Measurements from ENCODE around the gene SH3PXD2A. TPM values are rescaled to one million over a fixed set of nuclear protein-coding genes. Genes with fewer than 3 reads are reported as not detected.

The SH3PXD2A gene
- total RNA-seq, 2 donors from 2014 or later = 48.5 to 49.4 TPM

GRCh38 chr10:103696094-103696410 lies 159.3 kb downstream of the SH3PXD2A start:
- intact Hi-C loops (cut with DNase I, micrococcal nuclease) = no loop called here
- no peak for ATAC-seq

GRCh38 chr10:103695584-103696005 lies 159.8 kb downstream of the SH3PXD2A start:
- ATAC-seq = peak; percentile 85
- DNase-seq = peak; percentile 72 to 86
- intact Hi-C loops (cut with DNase I, micrococcal nuclease) = no loop called here

More at GRCh38 chr10:103696094-103696410, 159.3 kb downstream of the SH3PXD2A start:
- no peak for DNase-seq

GRCh38 chr10:103693812-103694205 lies 161.6 kb downstream of the SH3PXD2A start:
- ATAC-seq = no peak
- no peak for DNase-seq
- intact Hi-C loops (cut with DNase I, micrococcal nuclease) = no loop called here

- DNase-seq (peak in 1 of 2 donors; percentile 51), ATAC-seq (peak; percentile 12)
- intact Hi-C loops (cut with DNase I, micrococcal nuclease) = no loop called here
Observed at GRCh38 chr10:103692952-103693811, 162.2 kb downstream of the SH3PXD2A start.

- intact Hi-C loops (cut with DNase I, micrococcal nuclease) = no loop called here
- peak in 1 of 2 donors; percentile 48 for DNase-seq
- no peak for ATAC-seq
Observed at GRCh38 chr10:103692436-103692951, 162.9 kb downstream of the SH3PXD2A start.

GRCh38 chr10:103691723-103692435 lies 163.5 kb downstream of the SH3PXD2A start:
- DNase-seq (no peak), ATAC-seq (no peak)
- intact Hi-C loops (cut with DNase I, micrococcal nuclease) = no loop called here

- ATAC-seq (no peak), DNase-seq (no peak)
- intact Hi-C loops (cut with DNase I, micrococcal nuclease) = no loop called here
Observed at GRCh38 chr10:103691267-103691666, 164.1 kb downstream of the SH3PXD2A start.

- intact Hi-C loops (cut with DNase I, micrococcal nuclease) = no loop called here
- ATAC-seq (no peak), DNase-seq (no peak)
Observed at GRCh38 chr10:103690281-103690680, 165.1 kb downstream of the SH3PXD2A start.

GRCh38 chr10:103688491-103688890 lies 166.9 kb downstream of the SH3PXD2A start:
- DNase-seq (peak in 1 of 2 donors; percentile 51), ATAC-seq (peak; percentile 75)
- intact Hi-C loops (cut with DNase I, micrococcal nuclease) = loop anchor here (5.0 to 10.0 kb wide), 2 partner anchors 84 to 91 kb away; no protein-coding TSS in a partner anchor

- ATAC-seq = no peak
- intact Hi-C loops (cut with DNase I, micrococcal nuclease) = loop anchor here (5.0 to 10.0 kb wide), 2 partner anchors 83 to 90 kb away; no protein-coding TSS in a partner anchor
- DNase-seq = no peak
Observed at GRCh38 chr10:103687718-103688117, 167.7 kb downstream of the SH3PXD2A start.

GRCh38 chr10:103687172-103687571 lies 168.2 kb downstream of the SH3PXD2A start:
- intact Hi-C loops (cut with DNase I, micrococcal nuclease) = loop anchor here (5.0 to 10.0 kb wide), 2 partner anchors 82 to 90 kb away; no protein-coding TSS in a partner anchor
- DNase-seq (no peak), ATAC-seq (no peak)

- DNase-seq = peak; percentile 71 to 85
- peak; percentile 71 for ATAC-seq
- intact Hi-C loops (cut with DNase I, micrococcal nuclease) = loop anchor here (5.0 to 10.0 kb wide), 2 partner anchors 81 to 89 kb away; no protein-coding TSS in a partner anchor
Observed at GRCh38 chr10:103685880-103686669, 169.3 kb downstream of the SH3PXD2A start.

GRCh38 chr10:103683851-103684250 lies 171.5 kb downstream of the SH3PXD2A start:
- no peak for ATAC-seq
- intact Hi-C loops (cut with DNase I, micrococcal nuclease) = loop anchor here in 1 of 2 donors (10.0 kb wide), 1 partner anchor 79 kb away; no protein-coding TSS in a partner anchor
- DNase-seq = no peak

- intact Hi-C loops (cut with DNase I, micrococcal nuclease) = loop anchor here in 1 of 2 donors (10.0 kb wide), 1 partner anchor 78 kb away; no protein-coding TSS in a partner anchor
- ATAC-seq (no peak), DNase-seq (no peak)
Observed at GRCh38 chr10:103682631-103683030, 172.7 kb downstream of the SH3PXD2A start.

GRCh38 chr10:103681617-103682399 lies 173.6 kb downstream of the SH3PXD2A start:
- no peak for DNase-seq
- ATAC-seq = no peak
- intact Hi-C loops (cut with DNase I, micrococcal nuclease) = loop anchor here in 1 of 2 donors (10.0 kb wide), 1 partner anchor 77 kb away; no protein-coding TSS in a partner anchor

- intact Hi-C loops (cut with DNase I, micrococcal nuclease) = loop anchor here in 1 of 2 donors (10.0 kb wide), 1 partner anchor 76 kb away; no protein-coding TSS in a partner anchor
- DNase-seq = no peak
- no peak for ATAC-seq
Observed at GRCh38 chr10:103680869-103681236, 174.5 kb downstream of the SH3PXD2A start.

- ATAC-seq (peak; percentile 22), DNase-seq (no peak)
- intact Hi-C loops (cut with DNase I, micrococcal nuclease) = no loop called here
Observed at GRCh38 chr10:103679096-103679790, 176.1 kb downstream of the SH3PXD2A start.

All from left colon (tissue), 2 donors.